ENCODE data around the gene GLB1L2. TPM values are rescaled to one million over a fixed set of nuclear protein-coding genes. Genes with fewer than 3 reads are reported as not detected.

Gene GLB1L2
- total RNA-seq, 1 experiment from 2014 or later: 19.0 TPM

- CTCF ChIA-PET: no interaction called here
- Mint-ChIP-seq H3K4me1 (ENCODE audit: low read depth, unreplicated experiment) (no peaks in the 10 kb centered on the region), H3K27ac (ENCODE audit: unreplicated experiment) (no peak overlapping the region), H3K27me3 (ENCODE audit: unreplicated experiment) (peaks cover 77% of the 10 kb centered on the region), H3K36me3 (ENCODE audit: insufficient read depth, unreplicated experiment) (no peaks in the 10 kb centered on the region), H3K4me3 (ENCODE audit: low read depth, unreplicated experiment) (no peak overlapping the region), H3K9me3 (ENCODE audit: low read depth, unreplicated experiment) (peaks cover 13% of the 10 kb centered on the region)
- no TSS peak for BruUV-seq (replicated peaks)
- no peak for TF ChIP-seq CTCF (IDR thresholded peaks at IDR 0.05; ENCODE audit: unreplicated experiment)
- intact Hi-C loops (cut with micrococcal nuclease; ENCODE audit: unreplicated experiment): no loop called here
- DNase-seq: no peak
Measured at GRCh38 chr11:134417871-134418840, 86.4 kb downstream of the GLB1L2 start.

- H3K9me3 Mint-ChIP-seq (ENCODE audit: low read depth, unreplicated experiment): peaks cover 9% of the 10 kb centered on the region
- DNase-seq: no peak
- H3K36me3 Mint-ChIP-seq (ENCODE audit: insufficient read depth, unreplicated experiment): no peaks in the 10 kb centered on the region
- no peaks in the 10 kb centered on the region for H3K4me1 Mint-ChIP-seq (ENCODE audit: low read depth, unreplicated experiment)
- no TSS peak for BruUV-seq (replicated peaks)
- no peak overlapping the region for H3K4me3 Mint-ChIP-seq (ENCODE audit: low read depth, unreplicated experiment)
- H3K27ac Mint-ChIP-seq (ENCODE audit: unreplicated experiment): no peak overlapping the region
- CTCF ChIA-PET: no interaction called here
- no peak for TF ChIP-seq CTCF (IDR thresholded peaks at IDR 0.05; ENCODE audit: unreplicated experiment)
- intact Hi-C loops (cut with micrococcal nuclease; ENCODE audit: unreplicated experiment): no loop called here
- H3K27me3 Mint-ChIP-seq (ENCODE audit: unreplicated experiment): peaks cover 39% of the 10 kb centered on the region
Measured at GRCh38 chr11:134423106-134423505, 91.3 kb downstream of the GLB1L2 start.

- H3K4me3 Mint-ChIP-seq (ENCODE audit: low read depth, unreplicated experiment): no peak overlapping the region
- H3K27ac Mint-ChIP-seq (ENCODE audit: unreplicated experiment): no peak overlapping the region
- CTCF ChIA-PET: no interaction called here
- TF ChIP-seq CTCF (IDR thresholded peaks at IDR 0.05; ENCODE audit: unreplicated experiment): no peak
- no peak for DNase-seq
- H3K4me1 Mint-ChIP-seq (ENCODE audit: low read depth, unreplicated experiment): no peaks in the 10 kb centered on the region
- no TSS peak for BruUV-seq (replicated peaks)
- intact Hi-C loops (cut with micrococcal nuclease; ENCODE audit: unreplicated experiment): no loop called here
- peaks cover 10% of the 10 kb centered on the region for H3K9me3 Mint-ChIP-seq (ENCODE audit: low read depth, unreplicated experiment)
- no peaks in the 10 kb centered on the region for H3K36me3 Mint-ChIP-seq (ENCODE audit: insufficient read depth, unreplicated experiment)
- peaks cover 27% of the 10 kb centered on the region for H3K27me3 Mint-ChIP-seq (ENCODE audit: unreplicated experiment)
Measured at GRCh38 chr11:134425413-134425812, 93.6 kb downstream of the GLB1L2 start.

Other genes with a start within 250 kb of the GLB1L2 start
- gene NCAPD3, start 108.0 kb upstream of the GLB1L2 start, total RNA-seq (2022): 69.4 and 78.2 TPM in 2 replicates
- gene VPS26B, start 107.3 kb upstream of the GLB1L2 start, total RNA-seq (2022): 33.1 and 34.6 TPM in 2 replicates
- 26.0 and 27.2 TPM in 2 replicates for gene THYN1, start 78.6 kb upstream of the GLB1L2 start, total RNA-seq (2022)
- 21.0 and 21.1 TPM in 2 replicates for gene ACAD8, start 78.4 kb upstream of the GLB1L2 start, total RNA-seq (2022)
- gene GLB1L3, start 55.6 kb upstream of the GLB1L2 start, total RNA-seq (2022): not detected in 2 replicates
- 0.20 and 0.35 TPM in 2 replicates for gene B3GAT1, start 80.3 kb downstream of the GLB1L2 start, total RNA-seq (2022)

Data from Calu3 (cell line).